Astrocyte (in vitro differentiated cells and primary cell): ENCODE results near the gene LY9. TPM values are rescaled to one million over a fixed set of nuclear protein-coding genes. Genes with fewer than 3 reads are reported as not detected.

Experiments
- DNase-seq: peaks from one replicate; pipeline ENCODE4 v3.0.0-alpha.2; 2010; ENCODE audit warnings: low read depth
- FAIRE-seq: peaks from 2 replicates; lab custom pipeline; 2011; peaks lifted over from hg19 to GRCh38; lab: Jason Lieb, UNC
- H2AFZ ChIP-seq: 2 replicates; pipeline ENCODE4 v1.6.0; 2012; ENCODE audit warnings: low read depth, low read length, inconsistent platforms
- H3K27ac ChIP-seq: 2 replicates; pipeline ENCODE4 v1.5.1; 2011; ENCODE audit warnings: low read depth, low read length, inconsistent platforms
- H3K27me3 ChIP-seq: 2 replicates; pipeline ENCODE4 v1.6.0; 2011; ENCODE audit warnings: low read length, inconsistent platforms; ENCODE audit not compliant: insufficient read depth
- H3K36me3 ChIP-seq: 2 replicates; pipeline ENCODE4 v1.5.1; 2011; ENCODE audit warnings: low read length, inconsistent platforms; ENCODE audit not compliant: insufficient read depth
- H3K4me1 ChIP-seq: 2 replicates; pipeline ENCODE4 v1.5.1; 2011; ENCODE audit warnings: low read length, inconsistent platforms; ENCODE audit not compliant: insufficient read depth
- H3K4me2 ChIP-seq: 2 replicates; pipeline ENCODE4 v1.6.0; 2012; ENCODE audit warnings: low read length, inconsistent platforms
- H3K4me3 ChIP-seq: 2 replicates; pipeline ENCODE4 v1.5.1; 2011; ENCODE audit warnings: low read depth, mild to moderate bottlenecking, low read length, inconsistent platforms; ENCODE audit not compliant: insufficient read depth
- H3K79me2 ChIP-seq: 2 replicates; pipeline ENCODE4 v1.6.0; 2012; ENCODE audit warnings: mild to moderate bottlenecking, low read length, inconsistent platforms; ENCODE audit not compliant: insufficient read depth
- H3K9ac ChIP-seq: 2 replicates; pipeline ENCODE4 v1.6.0; 2012; ENCODE audit warnings: mild to moderate bottlenecking, low read length, inconsistent platforms
- H3K9me3 ChIP-seq: 2 replicates; pipeline ENCODE4 v1.5.1; 2012; ENCODE audit warnings: low read depth, mild to moderate bottlenecking, low read length, inconsistent platforms; ENCODE audit not compliant: insufficient read depth
- H4K20me1 ChIP-seq: 2 replicates; pipeline ENCODE4 v1.6.0; 2012; ENCODE audit warnings: low read length, inconsistent platforms; ENCODE audit not compliant: insufficient read depth
- H3K27ac Mint-ChIP-seq: one replicate; pipeline ENCODE4 v1.8.0; 2021; ENCODE audit warnings: mild to moderate bottlenecking, mixed read lengths; ENCODE audit not compliant: unreplicated experiment
- H3K27me3 Mint-ChIP-seq: one replicate; pipeline ENCODE4 v1.8.0; 2021; ENCODE audit warnings: low read depth, mixed read lengths; ENCODE audit not compliant: unreplicated experiment
- H3K36me3 Mint-ChIP-seq: one replicate; pipeline ENCODE4 v1.8.0; 2021; ENCODE audit warnings: low read depth, mixed read lengths; ENCODE audit not compliant: unreplicated experiment
- H3K4me1 Mint-ChIP-seq: one replicate; pipeline ENCODE4 v1.8.0; 2021; ENCODE audit warnings: low read depth, mixed read lengths; ENCODE audit not compliant: unreplicated experiment
- H3K4me3 Mint-ChIP-seq: one replicate; pipeline ENCODE4 v1.8.0; 2021; ENCODE audit warnings: mild to moderate bottlenecking, moderate library complexity, mixed read lengths; ENCODE audit not compliant: unreplicated experiment
- H3K9me3 Mint-ChIP-seq: one replicate; pipeline ENCODE4 v1.8.0; 2021; ENCODE audit warnings: mild to moderate bottlenecking, mixed read lengths; ENCODE audit not compliant: unreplicated experiment
- CTCF ChIP-seq: IDR thresholded peaks from 2 replicates; pipeline ENCODE4 v1.5.1; 2011; ENCODE audit warnings: low read depth, mild to moderate bottlenecking, inconsistent platforms, low read length, moderate library complexity; ENCODE audit not compliant: insufficient read depth
- EZH2 ChIP-seq: IDR thresholded peaks from 2 replicates; pipeline ENCODE4 v1.6.1; 2012; ENCODE audit warnings: mild to moderate bottlenecking, low read length, inconsistent platforms; ENCODE audit not compliant: insufficient read depth
- total RNA-seq: library from RNA; stranded (reverse); gene quantifications from 2 replicates; pipeline ENCODE4 v1.2.1, GENCODE V29; 2021

The LY9 gene
- total RNA-seq, 1 donor from 2014 or later: not detected

DNA sequence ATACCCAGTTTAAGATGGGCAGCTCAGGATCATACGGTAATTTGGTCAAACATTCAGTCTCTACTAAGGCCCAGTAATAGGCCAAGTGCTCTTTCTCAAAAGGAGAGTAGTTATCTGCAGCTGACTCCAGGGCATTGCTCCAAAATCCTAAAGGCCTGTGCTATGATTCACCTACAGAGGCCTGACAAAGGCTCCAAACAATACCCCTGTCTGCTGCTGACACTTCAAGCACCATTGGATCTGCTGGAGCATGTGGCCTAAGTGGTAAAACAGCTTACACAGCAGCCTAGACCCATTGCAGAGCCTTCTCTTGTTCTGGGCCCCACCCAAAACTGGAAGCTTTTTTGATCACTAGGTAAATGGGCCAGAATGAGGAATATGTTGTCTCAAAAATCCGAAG lies 34.1 kb upstream of the LY9 start:
- H2AFZ ChIP-seq: no peak overlapping the region
- no peak for FAIRE-seq
- Mint-ChIP-seq H3K4me1 (no peaks in the 10 kb centered on the region), H3K4me3 (no peak overlapping the region), H3K27ac (no peak overlapping the region), H3K36me3 (no peaks in the 10 kb centered on the region), H3K27me3 (peaks cover 5% of the 10 kb centered on the region), H3K9me3 (peaks cover 2% of the 10 kb centered on the region)
- no peaks in the 10 kb centered on the region for H3K79me2 ChIP-seq
- H3K4me1 ChIP-seq: no peaks in the 10 kb centered on the region
- H3K4me3 ChIP-seq: no peak overlapping the region
- no peak for TF ChIP-seq CTCF
- TF ChIP-seq EZH2: no peak
- H3K4me2 ChIP-seq: no peak overlapping the region
- no peak overlapping the region for H3K27ac ChIP-seq
- H4K20me1 ChIP-seq: no peaks in the 10 kb centered on the region
- no peaks in the 10 kb centered on the region for H3K36me3 ChIP-seq
- H3K9ac ChIP-seq: no peak overlapping the region
- no peak for DNase-seq
- H3K9me3 ChIP-seq: no peaks in the 10 kb centered on the region
- H3K27me3 ChIP-seq: no peaks in the 10 kb centered on the region

DNA sequence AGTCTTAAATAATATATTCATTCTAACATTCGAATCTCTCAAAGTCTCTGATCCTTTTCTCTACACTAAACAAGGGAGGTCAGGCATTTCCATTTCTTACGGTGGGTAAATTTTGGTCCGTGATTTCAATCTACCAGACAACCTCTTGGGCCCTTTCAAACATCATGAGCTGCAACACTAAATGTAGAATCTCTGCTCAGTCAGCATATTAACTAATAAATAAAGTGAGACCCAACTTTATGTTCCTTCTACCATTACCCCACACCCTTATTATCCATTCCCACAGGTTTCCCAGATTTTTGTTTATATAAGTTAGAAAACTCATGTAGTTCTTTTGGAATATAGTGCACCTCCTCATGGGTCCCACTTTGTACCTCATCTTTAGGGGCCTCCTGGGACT lies 32.0 kb upstream of the LY9 start:
- H3K27ac ChIP-seq: no peak overlapping the region
- DNase-seq (no peak), FAIRE-seq (no peak)
- H3K4me1 Mint-ChIP-seq: no peaks in the 10 kb centered on the region
- no peaks in the 10 kb centered on the region for H3K9me3 Mint-ChIP-seq
- no peak overlapping the region for H3K27ac Mint-ChIP-seq
- H4K20me1 ChIP-seq: no peaks in the 10 kb centered on the region
- H3K9me3 ChIP-seq: no peaks in the 10 kb centered on the region
- H3K36me3 Mint-ChIP-seq: no peaks in the 10 kb centered on the region
- no peaks in the 10 kb centered on the region for H3K36me3 ChIP-seq
- no peak overlapping the region for H3K9ac ChIP-seq
- H3K27me3 Mint-ChIP-seq: peaks cover 5% of the 10 kb centered on the region
- H3K27me3 ChIP-seq: no peaks in the 10 kb centered on the region
- no peaks in the 10 kb centered on the region for H3K79me2 ChIP-seq
- no peak overlapping the region for H3K4me3 ChIP-seq
- TF ChIP-seq CTCF: no peak
- no peak for TF ChIP-seq EZH2
- no peak overlapping the region for H2AFZ ChIP-seq
- no peak overlapping the region for H3K4me2 ChIP-seq
- H3K4me1 ChIP-seq: no peaks in the 10 kb centered on the region
- no peak overlapping the region for H3K4me3 Mint-ChIP-seq

GRCh38 chr1:160767395-160768294 lies 28.3 kb upstream of the LY9 start:
- Histone ChIP-seq H3K4me2 (no peak overlapping the region), H3K4me3 (no peak overlapping the region), H2AFZ (no peak overlapping the region), H3K79me2 (no peaks in the 10 kb centered on the region), H3K36me3 (no peaks in the 10 kb centered on the region), H3K27me3 (no peaks in the 10 kb centered on the region), H3K27ac (no peak overlapping the region), H3K9ac (no peak overlapping the region), H4K20me1 (no peaks in the 10 kb centered on the region), H3K9me3 (no peaks in the 10 kb centered on the region), H3K4me1 (no peaks in the 10 kb centered on the region)
- no peak overlapping the region for H3K27ac Mint-ChIP-seq
- no peak overlapping the region for H3K4me3 Mint-ChIP-seq
- DNase-seq: no peak
- TF ChIP-seq CTCF: no peak
- TF ChIP-seq EZH2: no peak
- no peaks in the 10 kb centered on the region for H3K36me3 Mint-ChIP-seq
- no peak for FAIRE-seq
- H3K4me1 Mint-ChIP-seq: no peaks in the 10 kb centered on the region
- no peaks in the 10 kb centered on the region for H3K9me3 Mint-ChIP-seq
- H3K27me3 Mint-ChIP-seq: peaks cover 5% of the 10 kb centered on the region
